ENCODE data around the gene CPSF3. TPM values are rescaled to one million over a fixed set of nuclear protein-coding genes. Genes with fewer than 3 reads are reported as not detected.

The CPSF3 gene
- total RNA-seq (2021) (52.0 and 61.5 TPM in 2 replicates), Bru-seq, nascent RNA (percentile 77 among the genes with signal in this experiment), BruChase-seq, experiment 1, labeled RNA remaining after a 2-hour chase (percentile 68 among the genes with signal in this experiment), BruChase-seq, experiment 2, labeled RNA remaining after a 6-hour chase (percentile 81 among the genes with signal in this experiment)
- long read RNA-seq, transcript CPSF3-201 (18 exons, 2,345 nt): major isoform, 184 of 200 reads
- long read RNA-seq, partial matches to known transcripts: 8 of 200 reads
- long read RNA-seq, other reads (novel, unspliced or antisense): 8 of 200 reads

DNA sequence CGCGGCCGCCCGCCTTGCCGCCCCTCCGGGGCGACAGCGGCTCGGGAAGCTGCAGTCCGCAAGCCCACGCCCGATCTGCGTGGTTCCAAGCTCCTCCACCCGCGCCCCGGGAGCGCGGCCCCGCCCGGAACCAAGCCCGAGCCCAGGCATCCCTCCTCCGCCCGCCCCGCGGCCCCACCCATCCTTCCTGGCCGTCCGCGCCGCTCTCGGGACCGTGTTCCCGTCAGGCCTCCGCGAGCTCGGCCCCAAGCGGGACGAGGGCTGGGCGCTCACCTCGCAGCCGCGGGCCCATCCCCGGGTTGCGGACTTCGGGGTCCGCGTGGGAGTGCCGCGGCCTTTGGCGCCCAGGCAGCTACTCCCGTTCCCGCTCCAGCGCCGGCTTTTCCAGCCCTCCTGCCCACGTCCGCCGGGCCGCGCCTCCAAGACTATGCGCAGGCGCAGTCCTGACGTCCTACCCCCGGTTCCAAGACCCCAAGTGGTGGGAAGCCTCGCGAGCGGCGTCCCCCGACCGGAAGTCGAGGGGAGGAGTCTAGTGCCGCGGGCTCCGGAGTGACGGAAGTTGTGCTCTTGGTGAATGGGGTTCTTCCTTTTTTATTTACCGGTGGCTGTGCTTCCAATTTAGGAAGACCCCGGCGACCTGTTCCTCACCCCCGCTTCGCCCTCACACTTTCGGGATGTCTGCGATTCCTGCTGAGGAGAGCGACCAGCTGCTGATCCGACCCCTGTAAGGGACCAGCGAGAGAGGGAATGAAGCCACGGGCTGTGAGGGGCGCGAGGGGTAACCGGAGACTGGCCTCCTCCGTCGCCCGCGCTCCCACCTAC, at the start of gene CPSF3, which contains the start of gene ITGB1BP1:
TSS of gene CPSF3 (plus strand) at position 555 of the 822 bp plus-strand sequence. CDS start at position 675, 120 bp downstream.
TSS of gene ITGB1BP1 (minus strand) at position 429 of the 822 bp plus-strand sequence. CDS start 4,831 bp downstream, outside the sequence.
- DNase-seq: peak; percentile 97 to 98
- Histone ChIP-seq H3K27ac (peak within 1 kb of the TSS; percentile 24), H3K4me1 (replicated peaks; ENCODE audit: insufficient read depth) (peaks cover 22% of the 10 kb centered on the region), H3K36me3 (ENCODE audit: low read depth) (peaks cover 3% of the 10 kb centered on the region; the same call in 1 of the 2 replicates), H3K9me3 (ENCODE audit: insufficient read depth, low read depth) (no peaks in the 10 kb centered on the region), H3K4me2 (peak within 1 kb of the TSS; percentile 96), H3F3A (ENCODE audit: insufficient read depth, low read depth) (no peaks in the 10 kb centered on the region; the same call in 1 of the 2 replicates), H3K4me3 (peak within 1 kb of the TSS; percentile 80), H3K79me2 (ENCODE audit: low read depth) (peaks cover 78% of the 10 kb centered on the region), H3K9me2 (ENCODE audit: insufficient read depth) (no peaks in the 10 kb centered on the region), H3K27me3 (ENCODE audit: insufficient read depth, low read depth) (no peaks in the 10 kb centered on the region), H2AFZ (peak within 1 kb of the TSS; percentile 97), H4K20me1 (ENCODE audit: insufficient read depth) (peaks cover 2% of the 10 kb centered on the region; the same call in 1 of the 2 replicates)
- ChIA-PET CTCF (no interaction called here), POLR2A (ENCODE audit: unreplicated experiment) (interaction anchor here (0.5 to 0.7 kb wide), 4 partner anchors 23 to 133 kb away, joined by 3 to 5 read pairs (median 4); partner anchors contain the start of gene ADAM17)
- no TSS peak for BruUV-seq (replicated peaks)
- intact Hi-C loops (cut with micrococcal nuclease; ENCODE audit: unreplicated experiment): loop anchor here (2.0 to 5.0 kb wide), 6 partner anchors 37 to 1024 kb away; partner anchors contain the start of genes ASAP2 and ODC1
- TF ChIP-seq EZH2 (IDR thresholded peaks at IDR 0.05; ENCODE audit: low read depth) (no peak), CTCF (conservative IDR thresholded peaks at IDR 0.05) (no peak)

DNA sequence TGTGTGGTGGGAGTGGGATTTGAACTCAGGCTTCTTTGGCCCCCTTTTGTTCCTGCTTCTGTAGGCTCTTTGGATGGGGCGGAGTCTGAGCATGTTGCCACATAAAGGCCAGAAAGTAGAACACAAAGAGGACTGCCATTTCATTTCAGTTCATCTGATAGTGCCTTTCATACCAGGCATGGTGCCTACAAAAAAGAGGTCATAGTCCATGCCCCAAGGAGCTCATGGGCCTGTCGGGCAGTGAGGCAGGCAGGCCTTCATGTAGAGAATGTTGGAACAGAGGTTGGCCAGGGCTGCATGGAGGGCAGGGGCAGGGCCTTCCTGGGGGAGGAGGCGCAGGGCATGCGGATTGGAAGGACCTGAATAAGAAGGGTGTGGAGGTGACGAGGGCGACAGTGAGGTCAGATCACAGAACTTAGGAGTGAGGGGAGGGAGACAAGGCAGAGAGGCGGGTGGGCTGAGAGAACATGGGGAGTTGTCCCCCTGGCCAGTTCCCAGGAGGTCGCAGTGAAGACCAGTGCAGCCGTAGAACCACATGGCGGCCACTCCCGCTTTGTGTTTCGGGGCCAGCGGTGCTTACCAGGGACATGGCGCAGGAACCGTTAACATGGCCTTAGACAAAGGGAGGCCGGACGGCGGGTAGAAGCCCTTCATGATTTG, 49.3 kb upstream of the CPSF3 start:
- BruUV-seq (replicated peaks): no TSS peak
- ChIA-PET POLR2A (ENCODE audit: unreplicated experiment) (no interaction called here), CTCF (no interaction called here)
- no peak for DNase-seq
- Histone ChIP-seq H3K27ac (no peak overlapping the region), H3K36me3 (ENCODE audit: low read depth) (peaks cover 29% of the 10 kb centered on the region), H3K4me3 (no peak overlapping the region), H3K4me2 (no peak overlapping the region), H3K9me3 (ENCODE audit: insufficient read depth, low read depth) (no peaks in the 10 kb centered on the region), H3F3A (ENCODE audit: insufficient read depth, low read depth) (peaks cover 39% of the 10 kb centered on the region), H4K20me1 (ENCODE audit: insufficient read depth) (no peaks in the 10 kb centered on the region), H3K9me2 (ENCODE audit: insufficient read depth) (no peaks in the 10 kb centered on the region), H3K27me3 (ENCODE audit: insufficient read depth, low read depth) (no peaks in the 10 kb centered on the region), H2AFZ (no peak overlapping the region), H3K79me2 (ENCODE audit: low read depth) (no peaks in the 10 kb centered on the region), H3K4me1 (replicated peaks; ENCODE audit: insufficient read depth) (peaks cover 17% of the 10 kb centered on the region)
- intact Hi-C loops (cut with micrococcal nuclease; ENCODE audit: unreplicated experiment): no loop called here
- TF ChIP-seq EZH2 (IDR thresholded peaks at IDR 0.05; ENCODE audit: low read depth) (no peak), CTCF (conservative IDR thresholded peaks at IDR 0.05) (no peak)

DNA sequence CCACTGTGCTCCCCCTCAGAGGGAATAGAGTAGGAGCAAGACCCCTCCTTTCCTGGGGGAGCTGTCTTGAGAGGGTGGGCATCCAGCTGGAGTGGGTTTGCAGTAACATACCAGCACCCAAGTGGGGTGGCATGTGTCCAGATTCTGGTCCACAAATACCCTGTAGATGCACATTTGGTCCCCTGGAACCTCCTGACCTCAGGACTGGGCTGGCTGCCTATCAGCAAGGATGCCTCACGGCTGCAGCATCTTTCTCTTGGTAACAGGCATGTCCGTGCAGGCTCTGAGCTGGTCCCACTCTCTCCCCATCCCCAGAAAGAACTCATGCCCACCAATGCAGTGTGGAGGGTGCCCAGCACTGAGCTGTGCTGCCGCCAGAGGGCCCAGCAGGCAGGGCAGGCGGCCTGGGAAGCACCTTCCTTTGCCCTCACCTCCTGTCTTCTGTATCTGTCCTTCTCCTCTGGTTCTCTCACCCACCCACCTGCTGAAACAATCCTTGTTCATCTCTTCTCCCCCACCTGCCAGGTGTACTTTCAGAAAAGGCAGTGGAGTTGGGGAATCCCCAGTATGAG, 47.5 kb upstream of the CPSF3 start:
- peaks cover 34% of the 10 kb centered on the region for H3K4me1 ChIP-seq (replicated peaks; ENCODE audit: insufficient read depth)
- no peak for DNase-seq
- H3K4me3 ChIP-seq: no peak overlapping the region
- no peak overlapping the region for H3K27ac ChIP-seq
- no peaks in the 10 kb centered on the region for H3K9me2 ChIP-seq (ENCODE audit: insufficient read depth)
- TF ChIP-seq CTCF (conservative IDR thresholded peaks at IDR 0.05) (no peak), EZH2 (IDR thresholded peaks at IDR 0.05; ENCODE audit: low read depth) (no peak)
- H3K27me3 ChIP-seq (ENCODE audit: insufficient read depth, low read depth): no peaks in the 10 kb centered on the region
- no TSS peak for BruUV-seq (replicated peaks)
- CTCF ChIA-PET: no interaction called here
- H3F3A ChIP-seq (ENCODE audit: insufficient read depth, low read depth): peaks cover 46% of the 10 kb centered on the region
- H4K20me1 ChIP-seq (ENCODE audit: insufficient read depth): peaks cover 6% of the 10 kb centered on the region; the same call in 1 of the 2 replicates
- intact Hi-C loops (cut with micrococcal nuclease; ENCODE audit: unreplicated experiment): no loop called here
- no peak overlapping the region for H3K4me2 ChIP-seq
- H3K9me3 ChIP-seq (ENCODE audit: insufficient read depth, low read depth): no peaks in the 10 kb centered on the region
- POLR2A ChIA-PET (ENCODE audit: unreplicated experiment): no interaction called here
- no peak overlapping the region for H2AFZ ChIP-seq
- H3K79me2 ChIP-seq (ENCODE audit: low read depth): no peaks in the 10 kb centered on the region
- H3K36me3 ChIP-seq (ENCODE audit: low read depth): peaks cover 34% of the 10 kb centered on the region
